ENCODE data around the gene RNF5. TPM values are rescaled to one million over a fixed set of nuclear protein-coding genes. Genes with fewer than 3 reads are reported as not detected.
"Not testable (repeated sequence)": the region's sequence is repeated elsewhere in the genome, so short reads cannot be mapped to it uniquely, and the experiment has no call there.

The RNF5 gene
- polyA plus RNA-seq, 1 experiment: 33.3 TPM

GRCh38 chr6:32132110-32132509 is 46.1 kb upstream of the RNF5 start:
- Histone ChIP-seq H3K4me3 (ENCODE audit: low read depth, low read length) (no peak overlapping the region), H3K27me3 (ENCODE audit: control insufficient read depth, insufficient read depth, low read length) (no peaks in the 10 kb centered on the region), H3K27ac (ENCODE audit: low read depth, low read length) (no peak overlapping the region), H3K9me3 (ENCODE audit: control insufficient read depth, insufficient read depth, low read length) (peaks cover 3% of the 10 kb centered on the region; the same call in 1 of the 2 replicates)
- DNase-seq (ENCODE audit: low read depth, low spot score): no peak
- ChIA-PET CTCF (interaction anchor here (0.6 kb wide), 1 partner anchor 245 kb away, joined by 3 read pairs; no protein-coding TSS in a partner anchor), POLR2A (no interaction called here)
- no peak for TF ChIP-seq CTCF (IDR thresholded peaks at IDR 0.05; ENCODE audit: low read depth, low read length)

- Histone ChIP-seq H3K27ac (ENCODE audit: low read depth, low read length) (no peak overlapping the region), H3K4me3 (ENCODE audit: low read depth, low read length) (no peak overlapping the region), H3K27me3 (ENCODE audit: control insufficient read depth, insufficient read depth, low read length) (no peaks in the 10 kb centered on the region), H3K9me3 (ENCODE audit: control insufficient read depth, insufficient read depth, low read length) (peaks cover 3% of the 10 kb centered on the region; the same call in 1 of the 2 replicates)
- CTCF ChIA-PET: no interaction called here
- no peak for DNase-seq (ENCODE audit: low read depth, low spot score)
- no peak for TF ChIP-seq CTCF (IDR thresholded peaks at IDR 0.05; ENCODE audit: low read depth, low read length)
- POLR2A ChIA-PET: no interaction called here
These were observed 44.4 kb upstream of the RNF5 start for GRCh38 chr6:32133786-32134185.

GRCh38 chr6:32137454-32137853 is 40.8 kb upstream of the RNF5 start:
- POLR2A ChIA-PET: interaction anchor here (0.7 kb wide), 1 partner anchor 34 kb away, joined by 3 read pairs; no protein-coding TSS in a partner anchor
- H3K4me3 ChIP-seq (ENCODE audit: low read depth, low read length): no peak overlapping the region
- no peak overlapping the region for H3K27ac ChIP-seq (ENCODE audit: low read depth, low read length)
- DNase-seq (ENCODE audit: low read depth, low spot score): no peak
- no peaks in the 10 kb centered on the region for H3K9me3 ChIP-seq (ENCODE audit: control insufficient read depth, insufficient read depth, low read length)
- no peak for TF ChIP-seq CTCF (IDR thresholded peaks at IDR 0.05; ENCODE audit: low read depth, low read length)
- H3K27me3 ChIP-seq (ENCODE audit: control insufficient read depth, insufficient read depth, low read length): peaks cover 11% of the 10 kb centered on the region
- CTCF ChIA-PET: no interaction called here

- Histone ChIP-seq H3K27ac (ENCODE audit: low read depth, low read length) (no peak overlapping the region), H3K4me3 (ENCODE audit: low read depth, low read length) (no peak overlapping the region), H3K9me3 (ENCODE audit: control insufficient read depth, insufficient read depth, low read length) (no peaks in the 10 kb centered on the region), H3K27me3 (ENCODE audit: control insufficient read depth, insufficient read depth, low read length) (peaks cover 11% of the 10 kb centered on the region)
- no peak for TF ChIP-seq CTCF (IDR thresholded peaks at IDR 0.05; ENCODE audit: low read depth, low read length)
- CTCF ChIA-PET: interaction anchor here (0.7 to 1.3 kb wide), 2 partner anchors 56 to 643 kb away, joined by 3 to 9 read pairs; no protein-coding TSS in a partner anchor
- DNase-seq (ENCODE audit: low read depth, low spot score): no peak
- POLR2A ChIA-PET: no interaction called here
These were observed 38.6 kb upstream of the RNF5 start for GRCh38 chr6:32139590-32139989.

GRCh38 chr6:32140420-32141046 is 37.7 kb upstream of the RNF5 start:
- no peaks in the 10 kb centered on the region for H3K9me3 ChIP-seq (ENCODE audit: control insufficient read depth, insufficient read depth, low read length)
- peaks cover 14% of the 10 kb centered on the region for H3K27me3 ChIP-seq (ENCODE audit: control insufficient read depth, insufficient read depth, low read length)
- H3K4me3 ChIP-seq (ENCODE audit: low read depth, low read length): no peak overlapping the region
- no peak for TF ChIP-seq CTCF (IDR thresholded peaks at IDR 0.05; ENCODE audit: low read depth, low read length)
- ChIA-PET CTCF (interaction anchor here (0.5 to 1.0 kb wide), 2 partner anchors 22 to 326 kb away, joined by 3 read pairs; no protein-coding TSS in a partner anchor), POLR2A (interaction anchor here (0.8 kb wide), 1 partner anchor 8 kb away, joined by 3 read pairs; no protein-coding TSS in a partner anchor)
- no peak overlapping the region for H3K27ac ChIP-seq (ENCODE audit: low read depth, low read length)
- no peak for DNase-seq (ENCODE audit: low read depth, low spot score)

- CTCF ChIA-PET: interaction anchor here (0.6 kb wide), 1 partner anchor 13 kb away, joined by 9 read pairs; no protein-coding TSS in a partner anchor
- POLR2A ChIA-PET: not testable (repeated sequence)
These were observed 34.0 kb upstream of the RNF5 start for GRCh38 chr6:32144238-32144637.

More at GRCh38 chr6:32144238-32144637, 34.0 kb upstream of the RNF5 start:
- not testable (repeated sequence) for DNase-seq (ENCODE audit: low read depth, low spot score); H3K27ac ChIP-seq (ENCODE audit: low read depth, low read length); H3K9me3 ChIP-seq (ENCODE audit: control insufficient read depth, insufficient read depth, low read length); H3K4me3 ChIP-seq (ENCODE audit: low read depth, low read length)
- peaks cover 47% of the 10 kb centered on the region for H3K27me3 ChIP-seq (ENCODE audit: control insufficient read depth, insufficient read depth, low read length)

Measured in AG04450 (cell line).